ENCODE measurements around the gene PLCH2. TPM values are rescaled to one million over a fixed set of nuclear protein-coding genes. Genes with fewer than 3 reads are reported as not detected.

The PLCH2 gene
- total RNA-seq, 2 donors from 2014 or later, result 1.1 to 1.9 TPM

- no peak for TF ChIP-seq CTCF (IDR thresholded peaks at IDR 0.05)
- no peak for ATAC-seq (ENCODE audit: insufficient number of reproducible peaks, low FRiP score, low read depth)
- Histone ChIP-seq H3K9me3 (no peaks in the 10 kb centered on the region), H3K4me3 (no peak overlapping the region), H3K4me1 (ENCODE audit: control insufficient read depth in 1 of 2, low read depth in 2 of 2) (peaks cover 22 to 41% of the 10 kb centered on the region in 2 donors), H3K27me3 (replicated peaks; ENCODE audit: insufficient read depth) (no peaks in the 10 kb centered on the region), H3K36me3 (no peaks in the 10 kb centered on the region), H3K27ac (no peak overlapping the region)
- no peak for DNase-seq (ENCODE audit: low spot score)
These were observed 57.3 kb downstream of the PLCH2 start for GRCh38 chr1:2533365-2533764.

- Histone ChIP-seq H3K4me1 (ENCODE audit: control insufficient read depth in 1 of 2, low read depth in 2 of 2) (peaks cover 14 to 32% of the 10 kb centered on the region in 2 donors), H3K9me3 (no peaks in the 10 kb centered on the region), H3K27ac (no peak overlapping the region), H3K4me3 (no peak overlapping the region), H3K27me3 (replicated peaks; ENCODE audit: insufficient read depth) (no peaks in the 10 kb centered on the region), H3K36me3 (no peaks in the 10 kb centered on the region)
- no peak for DNase-seq (ENCODE audit: low spot score)
- no peak for TF ChIP-seq CTCF (IDR thresholded peaks at IDR 0.05)
- no peak for ATAC-seq (ENCODE audit: insufficient number of reproducible peaks, low FRiP score, low read depth)
These were observed 58.2 kb downstream of the PLCH2 start for GRCh38 chr1:2534315-2534686.

- Histone ChIP-seq H3K27me3 (replicated peaks; ENCODE audit: insufficient read depth) (no peaks in the 10 kb centered on the region), H3K4me3 (no peak overlapping the region), H3K9me3 (no peaks in the 10 kb centered on the region), H3K27ac (no peak overlapping the region), H3K36me3 (no peaks in the 10 kb centered on the region), H3K4me1 (ENCODE audit: control insufficient read depth in 1 of 2, low read depth in 2 of 2) (peaks cover 12 to 28% of the 10 kb centered on the region in 2 donors)
- DNase-seq (ENCODE audit: low spot score) (no peak), ATAC-seq (ENCODE audit: insufficient number of reproducible peaks, low FRiP score, low read depth) (no peak)
- TF ChIP-seq CTCF (IDR thresholded peaks at IDR 0.05), result no peak
These were observed 58.8 kb downstream of the PLCH2 start for GRCh38 chr1:2534687-2535441.

GRCh38 chr1:2535455-2535854 is 59.4 kb downstream of the PLCH2 start:
- H3K9me3 ChIP-seq, result no peaks in the 10 kb centered on the region
- H3K4me1 ChIP-seq (ENCODE audit: control insufficient read depth in 1 of 2, low read depth in 2 of 2), result peaks cover 10 to 22% of the 10 kb centered on the region in 2 donors
- no peak overlapping the region for H3K4me3 ChIP-seq
- no peak for TF ChIP-seq CTCF (IDR thresholded peaks at IDR 0.05)
- no peak for ATAC-seq (ENCODE audit: insufficient number of reproducible peaks, low FRiP score, low read depth)
- H3K27ac ChIP-seq, result no peak overlapping the region
- no peaks in the 10 kb centered on the region for H3K36me3 ChIP-seq
- no peak for DNase-seq (ENCODE audit: low spot score)
- H3K27me3 ChIP-seq (replicated peaks; ENCODE audit: insufficient read depth), result no peaks in the 10 kb centered on the region

GRCh38 chr1:2535981-2536380 is 59.9 kb downstream of the PLCH2 start:
- ATAC-seq (ENCODE audit: insufficient number of reproducible peaks, low FRiP score, low read depth) (no peak), DNase-seq (ENCODE audit: low spot score) (no peak)
- no peak overlapping the region for H3K27ac ChIP-seq
- no peak for TF ChIP-seq CTCF (IDR thresholded peaks at IDR 0.05)
- no peak overlapping the region for H3K4me3 ChIP-seq
- no peaks in the 10 kb centered on the region for H3K27me3 ChIP-seq (replicated peaks; ENCODE audit: insufficient read depth)
- H3K9me3 ChIP-seq, result no peaks in the 10 kb centered on the region
- peaks cover 5 to 17% of the 10 kb centered on the region in 2 donors for H3K4me1 ChIP-seq (ENCODE audit: control insufficient read depth in 1 of 2, low read depth in 2 of 2)
- no peaks in the 10 kb centered on the region for H3K36me3 ChIP-seq
